GM04504 (cell line): Measurements from ENCODE around the gene DENND1A.
"Not testable (repeated sequence)": the region's sequence is repeated elsewhere in the genome, so short reads cannot be mapped to it uniquely, and the experiment has no call there.

Experiments
- DNase-seq: peaks from one replicate; pipeline ENCODE4 v3.0.0-alpha.2; 2012; ENCODE audit warnings: low read depth

DENND1A gene

DNA sequence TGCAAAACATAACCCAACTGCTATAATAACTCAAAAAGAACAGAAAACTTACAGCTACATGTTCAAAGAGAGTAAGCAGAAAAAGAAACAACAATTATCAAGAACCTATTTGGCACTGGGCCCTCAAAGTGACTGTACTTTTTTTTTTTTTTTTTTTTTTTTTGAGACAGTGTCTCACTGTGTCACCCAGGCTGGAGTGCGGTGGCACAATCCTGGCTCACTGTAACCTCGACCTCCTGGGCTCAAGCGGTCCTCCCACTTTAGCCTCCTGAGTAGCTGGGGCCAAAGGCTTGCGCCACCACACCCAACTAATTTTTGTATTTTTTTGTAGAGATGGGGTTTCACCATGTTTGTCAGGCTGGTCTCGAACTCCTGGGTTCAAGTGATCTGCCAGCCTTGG is 114.1 kb downstream of the DENND1A start:
- DNase-seq, result not testable (repeated sequence)

DNA sequence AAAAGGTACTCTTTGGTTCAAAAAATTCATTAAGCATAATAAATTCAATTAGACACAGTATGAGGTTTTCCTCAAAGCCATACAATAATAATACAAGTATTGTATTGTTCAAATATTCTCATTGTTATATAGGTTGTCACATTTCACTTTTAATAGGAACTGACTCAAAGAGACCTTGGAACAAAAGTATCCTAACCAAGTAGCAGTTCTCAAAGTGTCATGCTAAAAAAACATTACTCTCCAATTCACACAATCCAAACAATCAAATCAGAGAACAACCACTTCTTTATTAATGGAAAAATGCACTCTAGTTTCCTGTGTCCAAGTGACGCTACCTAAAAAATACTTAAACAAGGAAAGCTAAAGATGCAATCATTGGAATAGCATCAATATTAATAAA is 115.4 kb downstream of the DENND1A start:
- DNase-seq, result no peak

DNA sequence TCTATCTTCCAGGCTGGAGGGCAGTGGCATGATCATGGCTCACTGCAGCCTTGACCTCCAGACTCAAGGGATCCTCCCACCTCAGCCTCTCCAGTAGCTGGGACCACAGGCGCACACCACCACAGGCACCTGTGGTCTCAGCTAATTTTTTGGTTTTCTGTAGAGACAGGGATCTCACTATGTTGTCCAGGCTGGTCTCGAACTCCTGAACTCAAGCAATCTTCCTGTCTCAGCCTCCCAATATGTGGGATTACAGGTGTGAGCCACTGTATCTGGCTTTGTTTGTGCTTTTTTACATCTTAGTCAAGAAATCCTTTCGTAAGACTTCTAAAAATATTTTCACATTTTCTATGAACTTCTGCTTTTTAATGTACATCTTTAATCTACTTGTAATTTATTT is 116.9 kb downstream of the DENND1A start:
- DNase-seq, result no peak

DNA sequence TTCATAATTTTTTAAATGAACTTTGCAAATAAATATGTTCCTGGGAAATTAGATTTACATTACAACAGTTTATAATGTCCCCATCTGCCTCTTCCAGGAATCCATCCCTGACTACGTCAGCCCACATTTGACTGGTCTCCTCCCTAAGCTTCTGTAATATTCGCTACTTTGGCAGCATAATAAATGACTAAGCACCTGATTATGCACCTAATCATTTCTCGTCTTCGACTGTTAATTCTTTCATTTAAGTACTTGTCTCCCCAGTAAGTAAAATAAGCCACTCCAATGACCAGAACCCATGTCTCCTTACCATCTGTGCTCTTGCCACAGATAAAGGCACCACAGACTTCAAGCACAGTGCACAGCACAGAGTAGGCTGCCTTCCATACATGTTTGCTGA is 122.7 kb downstream of the DENND1A start:
- no peak for DNase-seq

DNA sequence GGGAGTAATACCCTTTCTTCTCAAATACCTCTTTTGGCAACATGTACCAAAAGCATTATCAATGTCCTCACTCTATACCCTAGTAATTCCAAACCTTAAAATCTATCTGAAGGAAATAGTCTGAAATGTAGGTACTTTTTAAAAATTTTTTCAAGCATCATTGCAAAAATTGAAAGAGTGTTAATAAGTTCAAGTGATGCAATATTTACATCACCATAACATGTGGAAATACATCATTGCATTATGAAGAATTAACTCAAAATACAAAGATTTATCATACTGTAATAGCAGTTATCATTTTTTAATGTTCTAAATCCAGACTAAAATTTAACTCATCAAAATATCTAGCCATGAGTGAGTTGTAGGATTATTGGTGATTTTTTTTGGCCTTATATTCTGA is 123.1 kb downstream of the DENND1A start:
- no peak for DNase-seq

DNA sequence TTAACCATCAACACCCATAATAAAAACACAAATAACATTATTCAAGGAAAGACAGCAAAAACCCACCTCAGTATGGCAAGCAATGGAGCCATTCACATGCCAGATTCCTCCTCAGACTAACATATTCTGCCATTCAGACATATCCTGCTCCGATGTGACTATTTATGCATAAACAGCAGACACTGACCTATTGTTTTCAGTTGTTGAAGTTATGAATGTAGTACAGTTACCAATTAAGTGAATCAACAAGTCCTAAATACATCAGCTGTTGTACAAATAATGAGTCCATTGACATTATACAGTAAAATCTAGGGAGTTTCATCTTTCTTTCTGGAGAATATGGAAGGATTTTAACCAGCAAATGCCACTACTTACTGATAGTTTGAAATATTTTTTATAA is 131.7 kb downstream of the DENND1A start:
- DNase-seq, result no peak

DNA sequence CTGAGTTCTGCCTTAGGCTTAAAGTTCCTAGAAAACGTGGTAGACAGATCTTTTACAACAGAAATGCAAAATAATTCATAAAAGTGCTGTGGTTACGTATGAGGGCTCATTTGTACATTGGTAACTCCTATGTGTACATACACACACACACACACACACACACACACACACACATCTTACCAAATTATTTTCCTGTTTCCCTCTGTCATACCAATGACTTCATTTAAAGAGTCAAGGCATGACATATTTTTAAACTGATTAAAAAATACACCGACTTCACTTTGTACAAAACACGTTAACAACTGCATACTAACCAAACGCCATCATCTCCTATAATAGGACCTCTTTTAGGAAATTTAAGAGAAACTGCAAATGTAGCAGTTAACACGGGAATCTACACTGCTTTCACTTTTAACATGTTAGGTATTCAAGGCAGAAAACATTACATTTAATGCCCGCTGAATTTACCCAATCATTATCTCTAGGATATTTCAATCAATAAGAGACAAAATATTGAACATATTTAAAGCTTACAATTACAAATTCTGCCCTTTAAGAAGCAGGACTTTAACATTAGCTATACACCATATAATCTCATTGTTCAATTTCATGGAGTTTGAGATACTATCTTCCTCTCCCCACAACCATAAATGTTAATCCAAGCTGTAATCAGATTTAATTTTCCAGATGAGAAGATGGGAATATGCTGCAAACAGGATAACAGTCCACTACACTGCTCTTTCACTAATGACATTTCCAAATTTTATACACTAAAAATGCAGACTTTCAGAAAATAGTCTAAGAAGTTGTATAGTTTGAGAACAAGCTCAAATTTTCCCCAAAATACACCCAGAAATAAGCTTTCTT is 133.1 kb downstream of the DENND1A start:
- DNase-seq, result no peak

DNA sequence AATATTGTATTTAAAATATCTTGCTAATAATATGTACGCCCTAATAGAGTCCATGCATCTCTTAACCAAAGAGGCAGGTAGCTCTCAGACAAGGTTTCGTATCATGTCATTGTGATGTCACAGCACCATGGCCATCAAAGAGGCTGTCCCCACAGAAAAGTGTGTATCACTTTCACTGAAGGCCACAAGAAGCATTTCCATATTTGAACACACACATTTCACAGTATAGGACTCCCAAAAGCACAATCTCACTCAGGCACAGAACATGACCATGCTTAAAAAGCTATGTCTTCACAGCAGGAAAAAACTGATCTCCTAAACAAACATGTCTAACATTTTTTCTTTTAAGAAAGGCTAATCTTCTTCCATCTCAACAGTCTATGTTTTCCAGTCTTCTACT is 133.8 kb downstream of the DENND1A start:
- no peak for DNase-seq

DNA sequence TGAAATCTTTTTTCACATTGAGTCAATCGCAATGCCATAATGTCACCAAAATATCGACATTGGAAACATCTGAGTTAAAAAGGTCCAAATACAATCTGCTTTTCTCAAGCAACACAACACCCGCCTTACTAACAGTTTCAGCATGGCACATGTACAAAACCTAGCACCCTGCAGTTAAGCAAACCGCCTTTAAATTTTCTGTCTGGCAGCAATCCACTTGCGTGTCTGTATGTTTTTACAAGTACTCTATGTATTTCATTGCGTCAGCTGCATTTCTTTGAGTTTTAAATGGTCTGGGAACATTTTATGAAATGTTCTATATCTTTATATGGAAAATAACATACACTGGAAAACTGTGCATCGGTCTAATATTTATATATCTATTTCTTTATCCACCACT is 134.6 kb downstream of the DENND1A start:
- DNase-seq, result no peak

DNA sequence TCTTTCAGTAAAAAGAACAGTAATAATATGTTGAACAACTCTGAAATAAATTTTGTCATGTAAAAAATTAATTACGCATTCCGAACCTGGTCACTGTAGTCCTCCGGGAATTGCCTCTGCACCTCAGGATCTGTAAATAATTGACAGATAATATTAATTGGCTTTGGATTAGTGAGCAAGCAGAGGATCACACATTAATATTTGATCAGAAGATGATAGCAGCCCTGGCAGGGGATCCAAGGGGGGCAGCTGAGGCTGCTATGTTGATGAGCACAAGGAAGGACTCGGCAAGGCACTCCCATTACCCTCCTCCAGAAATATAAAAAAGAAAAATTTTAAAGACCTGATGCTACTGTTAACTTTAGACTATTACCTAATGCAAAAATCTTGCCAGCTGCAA is 137.4 kb downstream of the DENND1A start:
- no peak for DNase-seq

DNA sequence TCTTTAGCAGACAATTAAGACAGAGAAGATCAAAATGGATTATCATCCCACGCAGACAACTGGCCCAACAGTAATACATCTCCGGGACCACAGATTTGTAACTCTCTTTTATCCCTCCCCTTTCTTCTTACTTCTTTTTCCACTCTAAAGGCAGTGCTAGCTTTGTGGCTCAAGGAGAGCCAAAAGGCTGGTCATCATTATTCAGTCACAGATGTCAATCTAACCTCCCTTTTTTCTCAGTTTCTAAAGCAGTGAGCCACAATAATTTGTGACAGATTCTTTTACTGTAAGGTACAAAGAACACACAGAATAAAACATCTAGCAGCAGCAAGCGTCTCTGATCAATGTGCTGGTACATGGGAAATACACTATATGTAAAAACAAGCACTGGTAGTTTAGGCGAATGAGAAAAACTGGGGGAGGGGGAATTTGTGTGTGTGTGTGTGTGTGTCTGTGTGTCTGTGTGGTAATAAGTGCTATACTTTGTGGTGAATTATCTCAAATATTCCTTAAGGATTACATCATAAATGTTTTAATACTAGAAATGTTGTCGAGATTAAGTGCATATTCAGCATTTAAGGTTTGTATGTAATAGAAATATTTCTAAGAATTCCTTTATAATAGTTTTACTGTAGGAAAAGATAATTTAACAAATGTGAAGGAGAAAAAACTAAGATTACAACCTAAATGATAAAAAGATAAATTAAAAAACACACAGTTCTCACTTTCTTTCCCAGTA is 140.2 kb downstream of the DENND1A start:
- no peak for DNase-seq

DNA sequence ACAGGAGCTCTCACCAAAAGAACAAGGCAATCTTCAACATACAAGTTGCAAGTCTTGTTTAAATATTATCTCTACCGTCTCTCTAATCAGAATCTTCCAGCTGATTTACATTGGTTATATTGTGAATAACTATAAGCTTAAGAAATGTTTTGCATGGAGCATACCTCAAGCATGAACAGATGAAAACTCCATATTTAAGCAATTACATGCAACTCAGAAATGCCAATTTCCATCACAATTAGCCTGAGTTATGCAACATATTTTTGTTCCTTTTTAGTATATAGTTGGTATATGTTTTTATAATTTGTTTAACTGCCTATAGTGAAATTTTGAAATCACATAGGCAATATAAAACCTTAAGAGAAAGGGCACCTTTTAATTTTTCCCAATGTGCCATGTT is 142.5 kb downstream of the DENND1A start:
- DNase-seq, result no peak

DNA sequence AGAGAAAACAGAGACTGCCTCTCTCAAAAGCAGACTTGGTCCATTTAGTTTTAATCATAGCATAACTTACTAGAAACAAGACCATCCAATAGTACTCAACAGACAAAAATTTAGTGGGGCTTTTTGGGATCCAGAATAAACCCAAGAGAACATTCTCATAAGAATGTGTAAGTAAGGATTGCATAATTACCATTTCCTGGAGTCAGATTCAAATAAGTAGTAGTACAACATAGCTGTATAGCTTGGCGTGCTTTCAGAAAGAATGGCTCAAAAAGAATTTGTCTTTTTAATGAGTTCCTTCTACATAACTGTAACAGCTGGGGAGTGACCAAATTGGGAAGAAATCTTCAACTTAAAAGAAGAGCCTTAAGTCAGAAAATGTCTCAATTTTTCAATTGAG is 145.4 kb downstream of the DENND1A start:
- peak; percentile 41 for DNase-seq

DNA sequence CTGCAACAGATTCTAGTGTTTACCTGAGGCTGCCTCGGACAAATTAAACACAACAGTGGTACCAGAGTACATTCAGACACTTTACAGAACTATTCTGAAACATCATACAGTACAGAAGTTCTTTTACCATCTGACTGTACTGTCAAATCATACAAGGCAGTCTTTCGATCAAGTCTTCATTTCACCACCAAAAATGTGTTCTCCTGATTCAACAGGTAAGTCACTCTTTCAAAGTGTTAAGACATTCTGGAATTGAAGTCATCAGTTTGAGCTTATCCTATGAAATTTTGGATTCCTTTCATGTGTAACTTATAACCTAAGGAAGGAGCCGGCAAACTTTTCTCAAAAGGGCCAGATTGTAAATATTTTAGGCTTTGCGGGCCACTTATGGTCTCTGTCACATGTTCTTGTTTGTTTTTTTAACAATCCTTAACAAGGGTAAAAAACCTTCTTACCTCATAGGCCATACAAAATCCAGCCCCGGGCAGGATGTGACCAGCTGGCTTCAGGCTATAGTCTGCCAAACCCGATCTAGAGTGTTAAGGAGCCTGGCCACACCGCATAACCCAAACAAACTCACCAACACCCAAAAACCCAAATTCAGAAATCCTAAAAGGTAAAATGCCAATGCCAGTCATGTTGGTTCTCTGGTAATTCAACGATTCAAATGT is 151.6 kb downstream of the DENND1A start:
- no peak for DNase-seq

DNA sequence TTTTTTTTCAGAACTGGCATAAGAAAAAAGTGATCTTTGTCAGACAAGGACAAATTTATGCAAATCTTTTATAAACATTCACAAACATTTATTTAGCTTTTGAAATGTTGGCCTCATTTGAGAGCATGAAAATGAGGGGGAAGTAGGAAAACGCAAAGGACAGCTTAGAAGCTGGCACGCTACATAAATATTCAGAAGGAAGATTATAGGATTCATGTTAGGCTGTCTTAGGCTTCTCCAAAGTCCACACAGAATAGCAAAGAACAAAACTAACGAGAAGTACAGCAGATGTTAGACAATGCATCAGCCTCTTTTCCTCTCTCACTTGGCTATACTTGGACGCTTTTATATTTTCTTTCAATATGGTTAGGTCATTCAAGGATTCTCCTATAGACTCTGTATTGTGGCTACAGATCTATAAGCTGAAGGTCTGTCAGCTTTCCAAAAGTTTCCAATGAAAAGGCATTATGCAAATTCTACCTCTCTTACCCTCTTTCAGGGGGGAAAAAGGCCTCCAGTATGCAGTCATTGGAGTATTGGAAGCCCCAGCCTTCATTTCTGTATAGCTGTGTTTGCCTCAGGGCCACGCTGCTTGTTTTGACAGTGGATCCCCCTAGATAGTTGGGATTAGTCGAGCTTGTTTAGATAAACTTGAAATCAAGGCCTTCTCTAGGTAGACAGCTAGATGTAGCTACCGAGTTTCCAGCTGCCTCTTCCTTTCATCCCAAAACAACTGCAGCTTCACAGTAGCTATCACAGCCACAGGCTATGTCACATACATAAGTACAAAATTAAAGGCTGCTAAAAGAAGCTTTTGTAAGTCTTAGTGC is 153.0 kb downstream of the DENND1A start:
- DNase-seq, result no peak

DNA sequence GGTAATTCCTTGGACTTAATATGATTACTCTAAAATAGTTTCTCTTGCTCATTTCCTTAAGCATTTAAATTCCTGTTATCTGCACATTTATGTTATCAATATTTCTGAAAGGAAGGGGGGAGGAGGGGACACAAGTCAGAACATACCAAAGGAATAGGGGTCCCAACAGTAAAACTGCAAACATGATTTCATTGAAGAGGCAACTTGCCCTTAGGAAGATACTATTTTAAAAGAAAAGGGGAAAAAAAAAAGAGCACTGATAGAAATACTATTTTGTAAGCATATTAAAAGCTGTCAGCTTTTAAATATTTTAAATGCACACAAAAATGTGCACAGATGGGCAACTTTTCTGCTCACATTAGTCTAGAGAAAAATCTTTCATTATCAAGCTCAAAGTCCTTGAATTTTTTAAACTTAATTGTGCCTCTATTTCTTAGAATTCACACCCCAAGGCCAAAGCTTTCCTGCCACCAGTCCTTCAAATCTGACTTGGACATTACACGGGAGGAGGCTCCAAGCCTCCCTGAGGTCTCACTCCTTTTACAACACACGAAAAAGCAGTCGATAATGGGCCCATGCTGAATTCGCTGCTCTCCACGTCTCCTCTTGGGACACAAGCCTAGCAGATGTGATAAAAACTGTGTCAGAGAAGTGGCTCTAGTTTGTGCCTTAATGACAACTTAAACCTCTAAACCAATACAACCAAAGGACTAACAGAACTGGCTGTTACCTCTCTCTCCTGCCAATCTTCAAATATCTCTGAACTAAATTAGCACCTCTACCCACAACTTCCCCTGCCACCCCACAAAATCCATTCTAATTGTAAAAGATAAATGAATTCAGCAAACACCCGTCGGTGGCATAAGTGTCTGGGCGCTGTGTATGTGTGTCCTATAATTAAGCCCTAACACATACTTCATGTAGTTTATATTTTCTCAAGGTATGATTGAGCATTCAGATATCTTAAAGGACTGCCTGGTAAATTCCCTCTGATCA is 154.3 kb downstream of the DENND1A start:
- DNase-seq, result no peak

DNA sequence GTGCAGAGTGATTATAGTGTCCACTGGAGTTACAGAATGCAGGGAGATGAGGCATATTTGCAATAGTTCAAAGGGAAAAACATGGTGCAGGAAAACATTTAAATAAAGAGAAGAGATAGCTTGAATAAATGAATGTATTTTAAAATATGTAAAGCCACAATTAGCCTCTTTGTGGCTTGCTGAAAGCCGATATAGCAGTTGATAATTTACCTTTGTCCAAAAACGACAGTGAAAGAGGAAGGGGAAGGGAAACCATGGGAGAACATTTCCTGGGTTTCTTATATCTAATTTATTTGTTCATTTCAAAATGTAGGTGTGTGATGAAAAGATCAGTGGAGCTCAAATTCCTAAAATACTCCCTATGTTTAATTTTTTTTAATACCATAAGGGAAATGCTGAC is 156.1 kb downstream of the DENND1A start:
- no peak for DNase-seq

DNA sequence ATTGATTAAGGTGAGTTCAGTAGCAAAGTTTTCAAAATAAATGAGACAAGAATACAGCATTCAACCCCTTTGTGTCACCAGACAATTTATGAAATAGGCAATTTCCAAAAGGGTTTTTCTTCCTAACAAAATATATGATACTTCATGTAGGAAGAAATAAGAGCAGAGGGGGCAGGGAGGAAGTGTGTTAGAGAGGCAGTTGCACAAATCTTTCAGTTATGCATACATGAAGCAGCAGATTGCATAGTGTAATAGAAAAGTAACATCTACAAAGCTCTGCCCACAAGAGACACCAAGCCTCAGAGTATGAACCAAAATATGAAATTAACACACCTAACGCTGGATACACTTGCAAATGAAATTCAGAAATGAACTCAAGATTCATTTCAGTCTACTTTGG is 157.0 kb downstream of the DENND1A start:
- DNase-seq, result no peak

DNA sequence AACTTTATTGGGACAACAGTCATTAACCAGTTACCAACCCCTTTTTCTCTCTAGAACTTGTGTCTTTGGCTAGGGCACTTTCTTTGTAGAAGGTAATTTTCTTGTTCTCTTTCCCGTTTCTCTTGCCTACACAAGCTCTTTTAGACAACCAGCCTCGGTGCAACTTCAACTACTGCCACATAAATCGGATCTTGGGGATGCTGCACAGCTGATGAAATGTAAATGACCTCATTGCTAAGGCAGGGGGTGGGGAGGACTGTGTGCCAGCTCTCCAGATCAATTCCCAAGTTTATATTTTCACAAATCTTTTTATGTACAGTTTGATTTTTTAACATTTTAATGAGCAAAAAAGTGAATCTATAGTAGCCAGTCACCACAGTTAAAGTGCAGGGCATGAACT is 157.6 kb downstream of the DENND1A start:
- no peak for DNase-seq

DNA sequence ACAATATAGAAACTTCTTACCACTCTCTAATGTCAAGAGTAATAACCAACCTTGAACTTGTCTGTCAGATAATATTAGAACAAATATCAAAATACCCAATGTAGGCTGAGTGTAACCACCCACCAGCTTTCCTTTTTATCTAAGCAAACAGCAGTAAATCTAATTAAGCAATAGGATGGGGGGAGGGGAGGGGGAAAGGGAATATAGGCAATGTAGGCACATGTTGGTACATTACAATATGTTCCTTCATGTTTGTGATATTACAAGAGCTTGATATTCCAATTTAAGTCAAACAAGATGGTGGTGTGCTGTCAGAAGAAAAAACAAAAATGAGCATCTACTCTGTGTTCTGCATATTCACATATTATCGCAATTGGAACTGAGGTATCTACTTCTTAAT is 158.2 kb downstream of the DENND1A start:
- no peak for DNase-seq

DNA sequence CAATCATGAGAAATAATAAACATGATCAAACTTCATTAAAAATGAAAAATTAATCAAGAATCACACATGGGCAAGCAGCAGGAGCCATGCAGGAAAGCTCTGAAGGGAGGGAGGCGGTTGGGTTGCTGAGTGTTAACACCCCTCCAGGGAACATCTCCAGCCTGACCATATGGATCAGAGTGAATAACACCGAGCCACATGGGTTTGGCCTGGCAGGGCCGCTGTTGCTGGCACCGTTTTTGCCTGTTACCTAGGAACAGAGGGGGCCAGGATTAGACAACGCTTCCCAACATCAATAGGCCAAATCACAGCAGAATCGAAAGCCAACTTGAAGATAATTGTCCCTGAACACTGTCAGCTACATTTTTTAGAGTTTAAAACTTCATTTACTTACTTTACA is 160.2 kb downstream of the DENND1A start:
- DNase-seq, result no peak
